Neural progenitor cell (in vitro differentiated cells): Measurements from ENCODE around the gene NELFB. TPM values are rescaled to one million over a fixed set of nuclear protein-coding genes. Genes with fewer than 3 reads are reported as not detected.

Experiments
- DNase-seq: peaks from one replicate; pipeline ENCODE4 v3.0.0-alpha.2; 2016; ENCODE audit warnings: low spot score
- H2AFZ ChIP-seq: fragments of 200-600 bp; sonication (generic); replicated peaks from 2 replicates; pipeline ENCODE4 v1.6.1; 2016; ENCODE audit warnings: antibody characterized with exemption
- H3F3A ChIP-seq: fragments of 200-600 bp; sonication (generic); 2 replicates; pipeline ENCODE4 v1.6.1; 2016; ENCODE audit warnings: antibody characterized with exemption, low read depth
- H3K27ac ChIP-seq: fragments of 200-600 bp; sonication (generic); 2 replicates; pipeline ENCODE4 v1.5.1; 2016; ENCODE audit warnings: mild to moderate bottlenecking
- H3K27me3 ChIP-seq: fragments of 200-600 bp; sonication (generic); 2 replicates; pipeline ENCODE4 v1.6.1; 2016; ENCODE audit warnings: mild to moderate bottlenecking, moderate library complexity
- H3K36me3 ChIP-seq: fragments of 200-600 bp; sonication (generic); 2 replicates; pipeline ENCODE4 v1.5.1; 2016
- H3K4me1 ChIP-seq: fragments of 200-600 bp; sonication (generic); 2 replicates; pipeline ENCODE4 v1.6.1; 2016; ENCODE audit warnings: mixed run types
- H3K4me2 ChIP-seq: fragments of 200-600 bp; sonication (generic); 2 replicates; pipeline ENCODE4 v1.6.1; 2016
- H3K4me3 ChIP-seq: fragments of 200-600 bp; sonication (generic); 2 replicates; pipeline ENCODE4 v1.5.1; 2016
- H3K79me2 ChIP-seq: fragments of 200-600 bp; sonication (generic); 2 replicates; pipeline ENCODE4 v1.6.1; 2016; ENCODE audit warnings: low read depth
- H3K9ac ChIP-seq: fragments of 200-600 bp; sonication (generic); 2 replicates; pipeline ENCODE4 v1.6.1; 2016
- H3K9me3 ChIP-seq: fragments of 200-600 bp; sonication (generic); 2 replicates; pipeline ENCODE4 v1.5.1; 2016; ENCODE audit warnings: low read depth
- H4K20me1 ChIP-seq: fragments of 200-600 bp; sonication (generic); 2 replicates; pipeline ENCODE4 v1.6.1; 2016; ENCODE audit warnings: low read depth
- H3K27ac Mint-ChIP-seq: 3 replicates; pipeline ENCODE4 v1.8.0; 2021; ENCODE audit warnings: mixed read lengths
- H3K27me3 Mint-ChIP-seq: 2 replicates; pipeline ENCODE4 v1.8.0; 2022; ENCODE audit warnings: low read depth, mild to moderate bottlenecking, inconsistent platforms, moderate library complexity, mixed read lengths; ENCODE audit not compliant: insufficient read depth
- H3K36me3 Mint-ChIP-seq: 3 replicates; pipeline ENCODE4 v1.8.0; 2021; ENCODE audit warnings: mixed read lengths
- H3K4me1 Mint-ChIP-seq: 3 replicates; pipeline ENCODE4 v1.8.0; 2021; ENCODE audit warnings: mixed read lengths
- H3K4me3 Mint-ChIP-seq: 3 replicates; pipeline ENCODE4 v1.8.0; 2021; ENCODE audit warnings: mild to moderate bottlenecking, moderate library complexity, mixed read lengths
- H3K9me3 Mint-ChIP-seq: 3 replicates; pipeline ENCODE4 v1.8.0; 2020; ENCODE audit warnings: mixed read lengths
- EZH2 ChIP-seq: fragments of 200-600 bp; sonication (generic); IDR thresholded peaks from 2 replicates; pipeline ENCODE4 v1.6.1; 2017; ENCODE audit warnings: antibody characterized with exemption, mild to moderate bottlenecking, moderate library complexity
- EZH2phosphoT487 ChIP-seq: fragments of 200-600 bp; sonication (generic); IDR thresholded peaks from 2 replicates; pipeline ENCODE4 v1.6.1; 2017; ENCODE audit warnings: antibody characterized with exemption
- total RNA-seq: library from RNA; depleted of rRNA; stranded (reverse); fragments of >200 nt; gene quantifications from 2 replicates; pipeline ENCODE4 v1.2.3, GENCODE V29; 2015; ENCODE audit warnings: low replicate concordance
- TF ChIP-seq, protein P1 (sequence below): fragments of 200-600 bp; sonication (generic); IDR thresholded peaks from 2 replicates; pipeline ENCODE4 v1.5.1; 2017; ENCODE audit warnings: antibody characterized with exemption, mild to moderate bottlenecking

NELFB gene
- total RNA-seq, 1 donor from 2014 or later, result 35.2 TPM

DNA sequence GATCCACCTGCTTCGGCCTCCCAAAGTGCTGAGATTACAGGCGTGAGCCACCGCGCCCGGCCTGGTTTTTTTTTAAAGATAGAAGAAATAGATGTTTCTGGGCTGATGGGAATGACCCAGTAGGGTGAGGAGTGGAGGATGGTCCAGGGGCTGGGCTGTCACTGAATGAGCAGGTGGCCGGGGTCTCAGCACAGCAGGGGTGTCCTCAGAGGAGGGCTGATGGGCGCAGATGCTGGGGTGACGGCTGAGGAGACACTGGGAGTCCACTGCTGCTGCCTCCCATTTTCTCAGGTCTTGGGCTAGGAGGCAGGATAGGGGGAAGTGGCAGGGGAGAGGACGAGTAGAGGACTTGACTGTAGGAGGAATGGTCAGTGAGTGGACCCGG, 20.1 kb downstream of the NELFB start:
- peaks cover 23% of the 10 kb centered on the region for H3K27me3 ChIP-seq

DNA sequence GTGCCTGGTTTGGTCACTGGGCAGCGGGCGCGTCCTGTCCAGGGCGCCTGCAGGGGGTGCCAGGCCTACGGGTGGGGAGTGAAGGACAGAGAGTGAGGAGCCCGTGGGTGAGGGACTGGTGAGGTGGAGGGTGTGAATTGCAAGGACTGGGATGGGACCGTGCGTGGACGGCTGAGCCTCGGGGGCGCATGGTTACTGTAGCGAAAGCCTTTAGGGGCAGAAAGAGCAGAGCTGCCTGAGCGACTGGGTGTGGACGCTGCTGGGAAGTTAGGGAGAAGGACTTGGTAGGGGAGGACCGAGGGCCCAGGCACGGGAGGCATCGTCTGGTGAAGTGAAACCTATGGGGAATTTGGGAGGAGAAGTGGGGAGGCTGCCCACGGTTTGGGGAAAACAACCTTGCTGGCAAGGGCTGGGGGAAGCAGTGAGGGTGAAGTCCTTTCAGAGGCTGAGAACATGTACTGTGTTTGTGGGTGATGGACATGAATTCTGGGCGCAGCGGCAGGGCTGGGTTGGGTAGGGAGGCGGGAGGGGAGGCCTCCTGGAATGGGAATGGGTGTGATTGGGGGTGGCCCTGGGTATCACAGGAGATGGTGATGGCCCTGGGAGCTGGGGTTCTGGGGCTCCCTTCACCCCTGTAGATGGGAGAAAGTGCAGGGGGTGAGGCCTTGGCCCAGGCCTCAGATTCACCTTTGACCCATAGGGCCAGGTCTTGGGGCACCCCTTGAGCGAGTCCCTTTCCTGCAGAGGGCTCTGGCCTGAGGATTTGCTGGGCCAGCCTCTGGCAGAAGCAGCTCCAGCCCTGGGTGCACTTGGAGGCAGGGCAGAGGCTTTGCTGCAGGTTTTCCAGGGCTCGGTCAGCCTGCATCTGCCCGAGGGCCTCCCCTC, 20.7 kb downstream of the NELFB start:
- Histone ChIP-seq H2AFZ (no peak overlapping the region), H3K4me2 (peak overlapping the region; percentile 72), H3K36me3 (no peaks in the 10 kb centered on the region), H4K20me1 (no peaks in the 10 kb centered on the region), H3K79me2 (no peaks in the 10 kb centered on the region), H3F3A (peaks cover 17% of the 10 kb centered on the region), H3K9ac (no peak overlapping the region), H3K9me3 (no peaks in the 10 kb centered on the region), H3K27ac (peak overlapping the region; percentile 76), H3K27me3 (peaks cover 30% of the 10 kb centered on the region), H3K4me3 (no peak overlapping the region), H3K4me1 (peaks cover 24% of the 10 kb centered on the region)
- Mint-ChIP-seq H3K9me3 (no peaks in the 10 kb centered on the region), H3K36me3 (no peaks in the 10 kb centered on the region), H3K27ac (peak overlapping the region; percentile 17), H3K4me1 (peaks cover 14% of the 10 kb centered on the region), H3K4me3 (peak overlapping the region; percentile 38), H3K27me3 (peaks cover 8% of the 10 kb centered on the region)
- TF ChIP-seq EZH2phosphoT487, result no peak
- TF ChIP-seq, protein P1, sequence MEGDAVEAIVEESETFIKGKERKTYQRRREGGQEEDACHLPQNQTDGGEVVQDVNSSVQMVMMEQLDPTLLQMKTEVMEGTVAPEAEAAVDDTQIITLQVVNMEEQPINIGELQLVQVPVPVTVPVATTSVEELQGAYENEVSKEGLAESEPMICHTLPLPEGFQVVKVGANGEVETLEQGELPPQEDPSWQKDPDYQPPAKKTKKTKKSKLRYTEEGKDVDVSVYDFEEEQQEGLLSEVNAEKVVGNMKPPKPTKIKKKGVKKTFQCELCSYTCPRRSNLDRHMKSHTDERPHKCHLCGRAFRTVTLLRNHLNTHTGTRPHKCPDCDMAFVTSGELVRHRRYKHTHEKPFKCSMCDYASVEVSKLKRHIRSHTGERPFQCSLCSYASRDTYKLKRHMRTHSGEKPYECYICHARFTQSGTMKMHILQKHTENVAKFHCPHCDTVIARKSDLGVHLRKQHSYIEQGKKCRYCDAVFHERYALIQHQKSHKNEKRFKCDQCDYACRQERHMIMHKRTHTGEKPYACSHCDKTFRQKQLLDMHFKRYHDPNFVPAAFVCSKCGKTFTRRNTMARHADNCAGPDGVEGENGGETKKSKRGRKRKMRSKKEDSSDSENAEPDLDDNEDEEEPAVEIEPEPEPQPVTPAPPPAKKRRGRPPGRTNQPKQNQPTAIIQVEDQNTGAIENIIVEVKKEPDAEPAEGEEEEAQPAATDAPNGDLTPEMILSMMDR, result no peak
- no peak for TF ChIP-seq EZH2
- DNase-seq, result no peak

More for the DNA sequence above, 20.1 kb downstream of the NELFB start:
- Mint-ChIP-seq H3K36me3 (no peaks in the 10 kb centered on the region), H3K4me1 (peaks cover 14% of the 10 kb centered on the region), H3K27me3 (peaks cover 8% of the 10 kb centered on the region), H3K27ac (no peak overlapping the region), H3K4me3 (no peak overlapping the region), H3K9me3 (no peaks in the 10 kb centered on the region)
- H3K4me3 ChIP-seq, result no peak overlapping the region
- no peaks in the 10 kb centered on the region for H4K20me1 ChIP-seq
- DNase-seq, result no peak
- no peak overlapping the region for H3K9ac ChIP-seq
- no peak overlapping the region for H3K4me2 ChIP-seq
- H3F3A ChIP-seq, result peaks cover 17% of the 10 kb centered on the region
- no peaks in the 10 kb centered on the region for H3K79me2 ChIP-seq
- TF ChIP-seq EZH2, result no peak
- no peak for TF ChIP-seq EZH2phosphoT487
- TF ChIP-seq, protein P1, result no peak
- peaks cover 21% of the 10 kb centered on the region for H3K4me1 ChIP-seq
- no peaks in the 10 kb centered on the region for H3K36me3 ChIP-seq
- no peaks in the 10 kb centered on the region for H3K9me3 ChIP-seq
- H2AFZ ChIP-seq, result no peak overlapping the region
- H3K27ac ChIP-seq, result no peak overlapping the region

DNA sequence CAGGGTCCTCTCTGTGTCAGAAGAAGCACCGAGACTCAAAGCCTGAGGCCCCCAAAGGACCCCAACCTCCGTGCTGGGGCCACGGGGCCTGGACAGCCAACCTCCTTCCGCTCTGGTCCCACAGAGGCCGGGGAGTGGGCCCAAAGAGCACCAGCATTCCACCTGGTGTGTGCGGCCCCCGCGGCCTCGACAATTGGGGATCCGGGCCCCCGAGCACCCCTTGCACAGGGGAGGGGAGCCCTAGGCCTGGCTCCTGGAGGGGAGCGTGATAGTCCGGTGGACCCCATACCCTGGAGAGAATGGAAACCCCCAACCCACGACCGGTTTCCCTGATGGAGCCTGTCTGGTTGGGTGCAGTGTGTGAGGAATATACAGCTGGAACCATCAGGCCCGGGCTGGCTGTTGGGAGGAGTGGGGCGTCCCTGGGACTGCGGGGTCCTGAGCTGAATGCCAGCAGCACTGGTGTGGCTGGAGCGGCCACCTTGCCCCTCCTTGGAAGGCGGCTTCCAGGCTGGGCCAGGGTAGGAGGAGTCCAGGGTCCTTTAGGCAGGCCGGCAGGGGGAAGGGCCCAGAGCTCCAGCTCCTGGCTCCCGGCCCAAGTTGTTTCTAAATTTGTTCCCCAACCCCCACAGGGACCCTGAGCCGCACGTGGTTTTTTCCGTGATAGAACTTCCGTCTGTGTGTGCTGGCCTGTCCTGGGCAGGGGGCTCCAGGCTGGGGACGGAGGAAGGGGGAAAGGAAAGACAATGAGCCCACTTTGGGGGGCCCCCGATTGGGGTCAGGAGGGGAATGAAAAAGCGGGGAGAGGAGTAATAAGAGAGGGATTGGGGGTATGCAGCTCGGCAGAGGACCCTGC, 21.6 kb downstream of the NELFB start:
- H3K4me3 Mint-ChIP-seq, result no peak overlapping the region
- peak overlapping the region; percentile 83 for H3K27ac Mint-ChIP-seq
- H3K27me3 ChIP-seq, result peaks cover 38% of the 10 kb centered on the region
- H3K4me1 Mint-ChIP-seq, result peaks cover 14% of the 10 kb centered on the region
- H3K4me3 ChIP-seq, result peak overlapping the region; percentile 13
- H3K27me3 Mint-ChIP-seq, result peaks cover 8% of the 10 kb centered on the region
- H3K27ac ChIP-seq, result peak overlapping the region; percentile 76
- H3K36me3 Mint-ChIP-seq, result no peaks in the 10 kb centered on the region
- H3K4me2 ChIP-seq, result peak overlapping the region; percentile 72
- TF ChIP-seq EZH2phosphoT487, result no peak
- TF ChIP-seq, protein P1, result no peak
- TF ChIP-seq EZH2, result no peak
- no peaks in the 10 kb centered on the region for H3K79me2 ChIP-seq
- H3K4me1 ChIP-seq, result peaks cover 24% of the 10 kb centered on the region
- no peaks in the 10 kb centered on the region for H3K9me3 Mint-ChIP-seq
- H3K9me3 ChIP-seq, result no peaks in the 10 kb centered on the region
- no peak overlapping the region for H2AFZ ChIP-seq
- H4K20me1 ChIP-seq, result no peaks in the 10 kb centered on the region
- H3K36me3 ChIP-seq, result no peaks in the 10 kb centered on the region
- H3F3A ChIP-seq, result peaks cover 17% of the 10 kb centered on the region
- peak; percentile 58 for DNase-seq
- no peak overlapping the region for H3K9ac ChIP-seq
